H9 (cell line): Measurements from ENCODE around the gene FOXQ1. TPM values are rescaled to one million over a fixed set of nuclear protein-coding genes. Genes with fewer than 3 reads are reported as not detected.

Experiments
- DNase-seq: peaks from one replicate; pipeline ENCODE4 v3.0.0-alpha.2; 2017
- H2AFZ ChIP-seq: one replicate; pipeline ENCODE4 v1.6.1; 2013; ENCODE audit warnings: mild to moderate bottlenecking, low read length, control low read depth, moderate library complexity
- H2AK5ac ChIP-seq: 2 replicates; pipeline ENCODE4 v1.6.1; 2013; ENCODE audit warnings: low read length, control low read depth, mixed read lengths; ENCODE audit not compliant: insufficient read length
- H2BK120ac ChIP-seq: one replicate; pipeline ENCODE4 v1.6.1; 2013; ENCODE audit warnings: low read depth, mild to moderate bottlenecking, low read length, control low read depth, inconsistent platforms; ENCODE audit not compliant: poor library complexity, severe bottlenecking
- H2BK12ac ChIP-seq: 2 replicates; pipeline ENCODE4 v1.6.1; 2013; ENCODE audit warnings: low read length, control low read depth, mixed read lengths, low read depth; ENCODE audit not compliant: insufficient read length
- H2BK15ac ChIP-seq: 2 replicates; pipeline ENCODE4 v1.6.1; 2013; ENCODE audit warnings: low read depth, low read length, control low read depth
- H2BK20ac ChIP-seq: one replicate; pipeline ENCODE4 v1.6.1; 2013; ENCODE audit warnings: low read depth, mild to moderate bottlenecking, low read length, control low read depth, inconsistent platforms; ENCODE audit not compliant: poor library complexity, severe bottlenecking
- H2BK5ac ChIP-seq: 2 replicates; pipeline ENCODE4 v1.6.1; 2013; ENCODE audit warnings: low read length, control low read depth, mixed read lengths; ENCODE audit not compliant: insufficient read length
- H3K14ac ChIP-seq: 2 replicates; pipeline ENCODE4 v1.6.1; 2013; ENCODE audit warnings: low read length, control low read depth; ENCODE audit not compliant: insufficient read depth
- H3K18ac ChIP-seq: 2 replicates; pipeline ENCODE4 v1.6.1; 2013; ENCODE audit warnings: low read depth, mild to moderate bottlenecking, mixed read lengths, low read length, control low read depth; ENCODE audit not compliant: insufficient read length
- H3K23ac ChIP-seq: 2 replicates; pipeline ENCODE4 v1.6.1; 2013; ENCODE audit warnings: low read length, control low read depth, mixed read lengths, low read depth; ENCODE audit not compliant: insufficient read length
- H3K23me2 ChIP-seq: 2 replicates; pipeline ENCODE4 v1.6.1; 2013; ENCODE audit warnings: low read depth, mild to moderate bottlenecking, mixed read lengths, low read length, control low read depth; ENCODE audit not compliant: insufficient read length, poor library complexity, severe bottlenecking
- H3K27ac ChIP-seq: 2 replicates; pipeline ENCODE4 v1.5.1; 2013; ENCODE audit warnings: low read length, control low read depth, mixed read lengths, low read depth; ENCODE audit not compliant: insufficient read length
- H3K27me3 ChIP-seq: 2 replicates; pipeline ENCODE4 v1.6.1; 2013; ENCODE audit warnings: low read length, control low read depth, inconsistent platforms; ENCODE audit not compliant: insufficient read depth
- H3K4ac ChIP-seq: 2 replicates; pipeline ENCODE4 v1.6.1; 2013; ENCODE audit warnings: low read depth, mild to moderate bottlenecking, control low read depth, inconsistent platforms, low read length, moderate library complexity
- H3K4me1 ChIP-seq: 2 replicates; pipeline ENCODE4 v1.6.1; 2013; ENCODE audit warnings: low read length, control low read depth, inconsistent platforms; ENCODE audit not compliant: insufficient read depth
- H3K4me2 ChIP-seq: 2 replicates; pipeline ENCODE4 v1.6.1; 2013; ENCODE audit warnings: low read length, control low read depth, mixed read lengths; ENCODE audit not compliant: insufficient read length, insufficient read depth
- H3K56ac ChIP-seq: 2 replicates; pipeline ENCODE4 v1.6.1; 2013; ENCODE audit warnings: low read depth, mild to moderate bottlenecking, mixed read lengths, low read length, control low read depth; ENCODE audit not compliant: insufficient read length
- H3K79me1 ChIP-seq: 2 replicates; pipeline ENCODE4 v1.6.1; 2013; ENCODE audit warnings: low read depth, mild to moderate bottlenecking, moderate library complexity, low read length, control low read depth, inconsistent platforms; ENCODE audit not compliant: insufficient read depth, poor library complexity, severe bottlenecking
- H3K79me2 ChIP-seq: 2 replicates; pipeline ENCODE4 v1.6.1; 2013; ENCODE audit warnings: low read length, control low read depth, inconsistent platforms; ENCODE audit not compliant: insufficient read depth
- H3K9ac ChIP-seq: 2 replicates; pipeline ENCODE4 v1.6.1; 2013; ENCODE audit warnings: low read length, control low read depth, mixed read lengths; ENCODE audit not compliant: insufficient read length; ENCODE audit errors: extremely low read depth
- H3K9me3 ChIP-seq: one replicate; pipeline ENCODE4 v1.6.1; 2013; ENCODE audit warnings: low read depth, low read length, inconsistent platforms; ENCODE audit not compliant: control insufficient read depth
- H3T11ph ChIP-seq: one replicate; pipeline ENCODE4 v1.6.1; 2013; ENCODE audit warnings: mild to moderate bottlenecking, low read length, control low read depth, inconsistent platforms
- H4K20me1 ChIP-seq: one replicate; pipeline ENCODE4 v1.6.1; 2013; ENCODE audit not compliant: control insufficient read depth, insufficient read length, insufficient read depth
- H4K5ac ChIP-seq: 2 replicates; pipeline ENCODE4 v1.6.1; 2013; ENCODE audit warnings: low read depth, mild to moderate bottlenecking, mixed read lengths, low read length, control low read depth; ENCODE audit not compliant: insufficient read length
- H4K8ac ChIP-seq: replicated peaks from 2 replicates; pipeline ENCODE4 v1.6.1; 2013; ENCODE audit warnings: low read length, control low read depth, mixed read lengths, low read depth; ENCODE audit not compliant: insufficient read length
- H4K91ac ChIP-seq: 2 replicates; pipeline ENCODE4 v1.6.1; 2013; ENCODE audit warnings: low read depth, mild to moderate bottlenecking, moderate library complexity, mixed read lengths, low read length, control low read depth; ENCODE audit not compliant: insufficient read length
- H3K27ac Mint-ChIP-seq, 3 experiments: 2 replicates in 2 of 3; 3 replicates in 1 of 3; pipeline ENCODE4 v1.8.0; 2020 to 2021; ENCODE audit warnings: mixed read lengths in 3 of 3, mild to moderate bottlenecking in 1 of 3, moderate library complexity in 1 of 3
- H3K27me3 Mint-ChIP-seq: 2 replicates; pipeline ENCODE4 v1.8.0; 2021; ENCODE audit warnings: low read depth, mild to moderate bottlenecking, moderate library complexity, mixed read lengths
- H3K36me3 Mint-ChIP-seq, 3 experiments: 2 replicates in 2 of 3; 3 replicates in 1 of 3; pipeline ENCODE4 v1.8.0; 2020 to 2021; ENCODE audit warnings: low read depth in 3 of 3, mixed read lengths in 3 of 3; ENCODE audit not compliant: insufficient read depth in 1 of 3
- H3K4me1 Mint-ChIP-seq, 2 experiments: 2 replicates each; pipeline ENCODE4 v1.8.0; 2020; ENCODE audit warnings: mixed read lengths in 2 of 2
- H3K4me3 Mint-ChIP-seq, 2 experiments: 2 replicates in 1 of 2; 3 replicates in 1 of 2; pipeline ENCODE4 v1.8.0; 2020 to 2021; ENCODE audit warnings: mild to moderate bottlenecking in 2 of 2, mixed read lengths in 2 of 2, moderate library complexity in 1 of 2
- H3K9me3 Mint-ChIP-seq, 2 experiments: 2 replicates in 1 of 2; 3 replicates in 1 of 2; pipeline ENCODE4 v1.8.0; 2020; ENCODE audit warnings: mild to moderate bottlenecking in 2 of 2, mixed read lengths in 2 of 2, moderate library complexity in 1 of 2
- WGBS: extraction: QIAGEN DNeasy Blood & Tissue Kit; methylation state at CpG from one replicate; pipeline ENCODE4 v1.1.7; 2013; ENCODE audit warnings: missing lambda C conversion rate, low lambda C conversion rate, mixed read lengths; ENCODE audit not compliant: insufficient read length; ENCODE audit errors: extremely low coverage; 5-methylcytosine and 5-hydroxymethylcytosine counted together
- total RNA-seq: library from RNA; stranded (reverse); gene quantifications from 2 replicates; pipeline ENCODE4 v1.2.1, GENCODE V29; 2021
- TF ChIP-seq, protein P1 (sequence below): fragments of 200-600 bp; sonication (generic); conservative IDR thresholded peaks from 3 replicates; pipeline ENCODE4 v1.8.0; 2021; ENCODE audit warnings: antibody characterized with exemption, mild to moderate bottlenecking

Gene FOXQ1
- total RNA-seq, 1 experiment from 2014 or later, result 0.15 TPM

DNA sequence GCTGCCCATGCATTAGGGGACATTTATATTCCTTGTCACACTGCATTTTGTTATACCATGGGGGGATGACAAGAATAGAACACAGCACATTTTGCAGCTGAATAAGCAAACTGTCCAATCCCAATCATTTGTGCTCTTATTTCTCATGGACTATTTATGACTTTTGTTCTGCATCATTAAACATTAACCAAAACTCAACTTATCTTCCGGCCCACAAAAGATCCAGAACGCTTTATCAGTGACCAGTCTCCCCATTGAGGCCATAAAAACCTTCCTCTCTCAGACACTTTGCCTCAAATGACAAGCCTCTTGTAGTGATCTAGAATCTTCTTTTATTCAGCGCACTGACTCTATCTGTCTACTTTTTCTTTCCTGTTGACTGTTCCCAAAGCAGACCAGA lies 28.4 kb upstream of the FOXQ1 start:
- H3K4me3 Mint-ChIP-seq, result no peak overlapping the region
- H3K79me1 ChIP-seq, result no peaks in the 10 kb centered on the region

More for the DNA sequence above, 28.4 kb upstream of the FOXQ1 start:
- no peaks in the 10 kb centered on the region for H4K20me1 ChIP-seq
- H2AFZ ChIP-seq, result no peak overlapping the region
- no peak overlapping the region for H2BK120ac ChIP-seq
- peaks cover 4% of the 10 kb centered on the region; the same call in 1 of the 2 replicates for H3K4me1 ChIP-seq
- Mint-ChIP-seq H3K27me3 (peaks cover 22% of the 10 kb centered on the region), H3K9me3 (no peaks in the 10 kb centered on the region; a peak in 1 of 5 replicates), H3K36me3 (no peaks in the 10 kb centered on the region; a peak in 1 of 7 replicates), H3K4me1 (peaks cover 2 to 9% of the 10 kb centered on the region in 2 experiments; a peak in 2 of 4 replicates), H3K27ac (no peak overlapping the region)
- H3K4me2 ChIP-seq, result no peak overlapping the region
- no peak overlapping the region for H2BK15ac ChIP-seq
- no peak overlapping the region for H4K5ac ChIP-seq
- no peak overlapping the region for H2BK12ac ChIP-seq
- H3K4ac ChIP-seq, result no peak overlapping the region
- no peak overlapping the region for H2BK20ac ChIP-seq
- H3K23ac ChIP-seq, result no peak overlapping the region
- H3K56ac ChIP-seq, result no peak overlapping the region
- H3K27me3 ChIP-seq, result no peaks in the 10 kb centered on the region
- no peaks in the 10 kb centered on the region for H3K79me2 ChIP-seq
- no peak overlapping the region for H3K9ac ChIP-seq
- no peak overlapping the region for H3K27ac ChIP-seq
- no peak overlapping the region for H4K8ac ChIP-seq
- no peak for DNase-seq
- TF ChIP-seq, protein P1, sequence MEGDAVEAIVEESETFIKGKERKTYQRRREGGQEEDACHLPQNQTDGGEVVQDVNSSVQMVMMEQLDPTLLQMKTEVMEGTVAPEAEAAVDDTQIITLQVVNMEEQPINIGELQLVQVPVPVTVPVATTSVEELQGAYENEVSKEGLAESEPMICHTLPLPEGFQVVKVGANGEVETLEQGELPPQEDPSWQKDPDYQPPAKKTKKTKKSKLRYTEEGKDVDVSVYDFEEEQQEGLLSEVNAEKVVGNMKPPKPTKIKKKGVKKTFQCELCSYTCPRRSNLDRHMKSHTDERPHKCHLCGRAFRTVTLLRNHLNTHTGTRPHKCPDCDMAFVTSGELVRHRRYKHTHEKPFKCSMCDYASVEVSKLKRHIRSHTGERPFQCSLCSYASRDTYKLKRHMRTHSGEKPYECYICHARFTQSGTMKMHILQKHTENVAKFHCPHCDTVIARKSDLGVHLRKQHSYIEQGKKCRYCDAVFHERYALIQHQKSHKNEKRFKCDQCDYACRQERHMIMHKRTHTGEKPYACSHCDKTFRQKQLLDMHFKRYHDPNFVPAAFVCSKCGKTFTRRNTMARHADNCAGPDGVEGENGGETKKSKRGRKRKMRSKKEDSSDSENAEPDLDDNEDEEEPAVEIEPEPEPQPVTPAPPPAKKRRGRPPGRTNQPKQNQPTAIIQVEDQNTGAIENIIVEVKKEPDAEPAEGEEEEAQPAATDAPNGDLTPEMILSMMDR, result no peak
- no peak overlapping the region for H2AK5ac ChIP-seq
- no CpG with 5 or more reads among the region's 3 CpGs for WGBS
- no peak overlapping the region for H2BK5ac ChIP-seq
- no peak overlapping the region for H3K14ac ChIP-seq
- H3T11ph ChIP-seq, result no peak overlapping the region
- H3K23me2 ChIP-seq, result no peaks in the 10 kb centered on the region
- no peak overlapping the region for H3K18ac ChIP-seq
- no peaks in the 10 kb centered on the region for H3K9me3 ChIP-seq
- no peak overlapping the region for H4K91ac ChIP-seq
